ENCODE results near the gene ECM2. TPM values are rescaled to one million over a fixed set of nuclear protein-coding genes. Genes with fewer than 3 reads are reported as not detected.

The ECM2 gene
- total RNA-seq, 2 experiments from 2014 or later = not detected

GRCh38 chr9:92467041-92467440 lies 68.7 kb downstream of the ECM2 start:
- H3K9me3 Mint-ChIP-seq = no peaks in the 10 kb centered on the region
- H3K4me3 ChIP-seq (ENCODE audit: low read length) = no peak overlapping the region
- intact Hi-C loops (cut with DNase I, micrococcal nuclease) = no loop called here
- ChIA-PET POLR2A (interaction anchor here (0.5 kb wide), 1 partner anchor 96 kb away, joined by 3 read pairs; no protein-coding TSS in a partner anchor), CTCF (no interaction called here)
- no peak for DNase-seq
- TF ChIP-seq, protein P1, sequence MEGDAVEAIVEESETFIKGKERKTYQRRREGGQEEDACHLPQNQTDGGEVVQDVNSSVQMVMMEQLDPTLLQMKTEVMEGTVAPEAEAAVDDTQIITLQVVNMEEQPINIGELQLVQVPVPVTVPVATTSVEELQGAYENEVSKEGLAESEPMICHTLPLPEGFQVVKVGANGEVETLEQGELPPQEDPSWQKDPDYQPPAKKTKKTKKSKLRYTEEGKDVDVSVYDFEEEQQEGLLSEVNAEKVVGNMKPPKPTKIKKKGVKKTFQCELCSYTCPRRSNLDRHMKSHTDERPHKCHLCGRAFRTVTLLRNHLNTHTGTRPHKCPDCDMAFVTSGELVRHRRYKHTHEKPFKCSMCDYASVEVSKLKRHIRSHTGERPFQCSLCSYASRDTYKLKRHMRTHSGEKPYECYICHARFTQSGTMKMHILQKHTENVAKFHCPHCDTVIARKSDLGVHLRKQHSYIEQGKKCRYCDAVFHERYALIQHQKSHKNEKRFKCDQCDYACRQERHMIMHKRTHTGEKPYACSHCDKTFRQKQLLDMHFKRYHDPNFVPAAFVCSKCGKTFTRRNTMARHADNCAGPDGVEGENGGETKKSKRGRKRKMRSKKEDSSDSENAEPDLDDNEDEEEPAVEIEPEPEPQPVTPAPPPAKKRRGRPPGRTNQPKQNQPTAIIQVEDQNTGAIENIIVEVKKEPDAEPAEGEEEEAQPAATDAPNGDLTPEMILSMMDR (IDR thresholded peaks at IDR 0.05) = no peak
- H3K27me3 Mint-ChIP-seq = no peaks in the 10 kb centered on the region
- no peaks in the 10 kb centered on the region for H3K36me3 Mint-ChIP-seq (ENCODE audit: low read depth)
- H3K27me3 ChIP-seq (ENCODE audit: control insufficient read depth in 1 of 2, insufficient read depth in 2 of 2, low read length in 2 of 2) = no peaks in the 10 kb centered on the region
- no peak overlapping the region for H3K27ac ChIP-seq (ENCODE audit: low read depth in 1 of 2, low read length in 2 of 2)
- no peaks in the 10 kb centered on the region for H3K9me3 ChIP-seq (ENCODE audit: control insufficient read depth in 1 of 2, insufficient read depth in 1 of 2, low read length in 2 of 2)
- H3K36me3 ChIP-seq (ENCODE audit: insufficient read depth, low read length) = no peaks in the 10 kb centered on the region
- no peaks in the 10 kb centered on the region for H3K4me1 ChIP-seq (ENCODE audit: insufficient read depth, low read length)
- H3K4me1 Mint-ChIP-seq (ENCODE audit: low read depth) = no peaks in the 10 kb centered on the region
- ATAC-seq (ENCODE audit: poor library complexity) = no peak
- no peak overlapping the region for H3K27ac Mint-ChIP-seq
- no peak overlapping the region for H3K4me3 Mint-ChIP-seq

DNA sequence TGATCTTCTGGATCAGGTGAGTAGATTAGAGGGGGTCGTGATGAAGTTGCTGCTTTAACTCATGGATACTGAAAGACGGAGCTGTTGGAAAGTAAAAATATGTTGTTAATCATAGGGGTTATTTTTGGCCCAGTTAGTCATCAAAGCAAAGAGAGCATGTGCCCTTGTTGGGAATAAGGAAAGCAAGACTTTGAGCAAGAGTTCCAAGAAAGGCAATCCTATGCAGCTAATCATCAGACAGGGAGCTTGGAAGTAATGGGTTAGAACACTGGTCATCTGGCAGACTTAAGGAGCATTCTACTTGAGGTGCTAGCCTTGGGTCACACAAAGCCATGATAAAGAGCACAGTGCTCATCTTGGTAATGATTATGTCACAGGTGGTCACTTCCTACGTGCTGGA lies 71.8 kb downstream of the ECM2 start:
- no peak overlapping the region for H3K27ac ChIP-seq (ENCODE audit: low read depth in 1 of 2, low read length in 2 of 2)
- no peak overlapping the region for H3K4me3 ChIP-seq (ENCODE audit: low read length)
- TF ChIP-seq, protein P1 (IDR thresholded peaks at IDR 0.05) = no peak
- no peaks in the 10 kb centered on the region for H3K36me3 Mint-ChIP-seq (ENCODE audit: low read depth)
- no peaks in the 10 kb centered on the region for H3K4me1 ChIP-seq (ENCODE audit: insufficient read depth, low read length)
- ChIA-PET POLR2A (no interaction called here), CTCF (interaction anchor here (1.0 to 1.2 kb wide), 2 partner anchors 10 to 25 kb away, joined by 3 read pairs; no protein-coding TSS in a partner anchor)
- no peak overlapping the region for H3K4me3 Mint-ChIP-seq
- ATAC-seq (ENCODE audit: poor library complexity) = no peak
- intact Hi-C loops (cut with DNase I, micrococcal nuclease) = no loop called here
- no peak for DNase-seq
- H3K9me3 ChIP-seq (ENCODE audit: control insufficient read depth in 1 of 2, insufficient read depth in 1 of 2, low read length in 2 of 2) = no peaks in the 10 kb centered on the region
- no peaks in the 10 kb centered on the region for H3K27me3 ChIP-seq (ENCODE audit: control insufficient read depth in 1 of 2, insufficient read depth in 2 of 2, low read length in 2 of 2)
- no peak overlapping the region for H3K27ac Mint-ChIP-seq
- no peaks in the 10 kb centered on the region for H3K36me3 ChIP-seq (ENCODE audit: insufficient read depth, low read length)
- no peaks in the 10 kb centered on the region for H3K27me3 Mint-ChIP-seq
- no peaks in the 10 kb centered on the region for H3K4me1 Mint-ChIP-seq (ENCODE audit: low read depth)
- no peaks in the 10 kb centered on the region for H3K9me3 Mint-ChIP-seq

DNA sequence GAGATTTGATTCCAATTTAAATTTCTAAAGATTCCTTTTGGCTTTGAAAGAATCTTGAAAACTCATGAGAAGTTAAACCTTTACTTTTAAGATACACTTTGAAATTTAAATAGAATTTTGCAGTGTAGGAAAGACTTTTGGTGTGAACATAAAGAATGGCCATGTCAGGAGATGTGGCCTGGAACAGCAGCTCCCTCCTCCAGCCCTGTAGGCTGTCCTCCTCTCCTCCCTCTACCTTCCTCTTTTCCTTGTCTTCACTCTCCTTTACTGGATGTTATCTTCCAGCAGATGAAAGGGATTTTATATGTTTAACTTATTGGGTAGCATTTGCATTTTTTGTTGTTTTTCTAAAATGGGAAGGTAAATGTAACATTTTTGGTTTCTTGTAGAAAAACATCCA lies 72.4 kb downstream of the ECM2 start:
- ChIA-PET CTCF (interaction anchor here (1.0 kb wide), 1 partner anchor 24 kb away, joined by 3 read pairs; no protein-coding TSS in a partner anchor), POLR2A (no interaction called here)
- Histone ChIP-seq H3K4me3 (ENCODE audit: low read length) (no peak overlapping the region), H3K4me1 (ENCODE audit: insufficient read depth, low read length) (no peaks in the 10 kb centered on the region), H3K9me3 (ENCODE audit: control insufficient read depth in 1 of 2, insufficient read depth in 1 of 2, low read length in 2 of 2) (no peaks in the 10 kb centered on the region), H3K36me3 (ENCODE audit: insufficient read depth, low read length) (no peaks in the 10 kb centered on the region), H3K27me3 (ENCODE audit: control insufficient read depth in 1 of 2, insufficient read depth in 2 of 2, low read length in 2 of 2) (no peaks in the 10 kb centered on the region), H3K27ac (ENCODE audit: low read depth in 1 of 2, low read length in 2 of 2) (no peak overlapping the region)
- Mint-ChIP-seq H3K27me3 (no peaks in the 10 kb centered on the region), H3K4me3 (no peak overlapping the region), H3K27ac (no peak overlapping the region), H3K9me3 (no peaks in the 10 kb centered on the region), H3K36me3 (ENCODE audit: low read depth) (no peaks in the 10 kb centered on the region), H3K4me1 (ENCODE audit: low read depth) (no peaks in the 10 kb centered on the region)
- ATAC-seq (ENCODE audit: poor library complexity) (no peak), DNase-seq (no peak)
- TF ChIP-seq, protein P1 (IDR thresholded peaks at IDR 0.05) = no peak
- intact Hi-C loops (cut with DNase I, micrococcal nuclease) = no loop called here
